NCI-H345 treated with DMSO at 0.1 percent for 48 hours (cell line): Measurements from ENCODE around the gene TMEM204.

Experiments
- DNase-seq: peaks from one replicate; lab custom pipeline; 2025; ENCODE audit not compliant: unreplicated experiment; lab: John Stamatoyannopoulos, UW

The TMEM204 gene

GRCh38 chr16:1556254-1556653 lies 22.8 kb downstream of the TMEM204 start:
- no peak for DNase-seq

GRCh38 chr16:1557074-1557473 lies 23.6 kb downstream of the TMEM204 start:
- DNase-seq = no peak

- DNase-seq = no peak
These were observed 24.1 kb downstream of the TMEM204 start for GRCh38 chr16:1557576-1557975.

- DNase-seq = no peak
These were observed 26.0 kb downstream of the TMEM204 start for GRCh38 chr16:1559446-1559975.

GRCh38 chr16:1560153-1560552 lies 26.7 kb downstream of the TMEM204 start:
- no peak for DNase-seq

GRCh38 chr16:1560866-1561265 lies 27.4 kb downstream of the TMEM204 start:
- DNase-seq = no peak

- no peak for DNase-seq
These were observed 27.8 kb downstream of the TMEM204 start for GRCh38 chr16:1561266-1561665.

- DNase-seq = no peak
These were observed 28.4 kb downstream of the TMEM204 start for GRCh38 chr16:1561836-1562235.

- DNase-seq = no peak
These were observed 30.3 kb downstream of the TMEM204 start for GRCh38 chr16:1563786-1564185.

GRCh38 chr16:1564325-1564724 lies 30.9 kb downstream of the TMEM204 start:
- no peak for DNase-seq

GRCh38 chr16:1565083-1565805 lies 31.8 kb downstream of the TMEM204 start:
- DNase-seq = no peak

GRCh38 chr16:1567988-1568387 lies 34.5 kb downstream of the TMEM204 start:
- no peak for DNase-seq

- DNase-seq = no peak
These were observed 37.7 kb downstream of the TMEM204 start for GRCh38 chr16:1571012-1571671.

- DNase-seq = no peak
These were observed 39.2 kb downstream of the TMEM204 start for GRCh38 chr16:1572673-1573072.

GRCh38 chr16:1573301-1573700 lies 39.8 kb downstream of the TMEM204 start:
- no peak for DNase-seq

- DNase-seq = no peak
These were observed 42.1 kb downstream of the TMEM204 start for GRCh38 chr16:1575578-1575977.

GRCh38 chr16:1579214-1579613 lies 45.7 kb downstream of the TMEM204 start:
- no peak for DNase-seq

GRCh38 chr16:1580256-1580655 lies 46.8 kb downstream of the TMEM204 start:
- peak; percentile 45 for DNase-seq

GRCh38 chr16:1580956-1581355 lies 47.5 kb downstream of the TMEM204 start:
- DNase-seq = peak; percentile 84

- DNase-seq = no peak
These were observed 48.3 kb downstream of the TMEM204 start for GRCh38 chr16:1581804-1582203.

- DNase-seq = no peak
These were observed 49.7 kb downstream of the TMEM204 start for GRCh38 chr16:1583180-1583579.

- peak; percentile 3 for DNase-seq
These were observed 51.5 kb downstream of the TMEM204 start for GRCh38 chr16:1584926-1585484.
